ENCODE results near the gene COPS3. TPM values are rescaled to one million over a fixed set of nuclear protein-coding genes. Genes with fewer than 3 reads are reported as not detected.

Gene COPS3
- total and polyA plus RNA-seq, 4 donors = 24.6 to 77.3 (median 30.2) TPM

DNA sequence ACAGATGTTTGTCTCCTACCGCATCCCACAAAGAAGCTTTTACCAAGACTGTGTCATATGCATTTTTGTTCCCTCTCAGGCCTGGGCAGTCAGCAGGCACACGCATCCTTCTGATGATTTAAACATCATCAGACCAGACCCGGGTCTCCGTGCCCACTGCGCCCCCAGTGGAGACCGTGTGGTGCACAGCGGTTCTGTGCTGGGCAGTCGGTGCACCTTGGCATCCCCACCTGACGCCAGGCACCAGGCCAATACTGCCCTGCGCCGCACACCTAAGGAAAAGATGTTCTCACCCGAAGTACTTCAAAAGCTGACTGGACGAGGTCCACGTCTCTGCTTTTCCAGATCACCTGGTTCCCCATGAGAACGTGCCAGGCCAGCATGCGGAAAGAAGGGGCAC is 64.3 kb downstream of the COPS3 start:
- TF ChIP-seq RXRA (IDR thresholded peaks at IDR 0.05) (no peak), FOXA1 (IDR thresholded peaks at IDR 0.05) (no peak), JUND (IDR thresholded peaks at IDR 0.05) (no peak), EGR1 (IDR thresholded peaks at IDR 0.05; ENCODE audit: low read depth in 2 of 2) (no peak), HNF4G (IDR thresholded peaks at IDR 0.05) (no peak), FOXA2 (IDR thresholded peaks at IDR 0.05) (no peak), GABPA (IDR thresholded peaks at IDR 0.05 in 1 of 2, conservative IDR thresholded peaks at IDR 0.05 in 1 of 2) (no peak), SP1 (IDR thresholded peaks at IDR 0.05) (no peak), NR2F2 (IDR thresholded peaks at IDR 0.05) (no peak), HNF4A (conservative IDR thresholded peaks at IDR 0.05) (no peak), TAF1 (conservative IDR thresholded peaks at IDR 0.05) (no peak)
- TF ChIP-seq, protein P1, sequence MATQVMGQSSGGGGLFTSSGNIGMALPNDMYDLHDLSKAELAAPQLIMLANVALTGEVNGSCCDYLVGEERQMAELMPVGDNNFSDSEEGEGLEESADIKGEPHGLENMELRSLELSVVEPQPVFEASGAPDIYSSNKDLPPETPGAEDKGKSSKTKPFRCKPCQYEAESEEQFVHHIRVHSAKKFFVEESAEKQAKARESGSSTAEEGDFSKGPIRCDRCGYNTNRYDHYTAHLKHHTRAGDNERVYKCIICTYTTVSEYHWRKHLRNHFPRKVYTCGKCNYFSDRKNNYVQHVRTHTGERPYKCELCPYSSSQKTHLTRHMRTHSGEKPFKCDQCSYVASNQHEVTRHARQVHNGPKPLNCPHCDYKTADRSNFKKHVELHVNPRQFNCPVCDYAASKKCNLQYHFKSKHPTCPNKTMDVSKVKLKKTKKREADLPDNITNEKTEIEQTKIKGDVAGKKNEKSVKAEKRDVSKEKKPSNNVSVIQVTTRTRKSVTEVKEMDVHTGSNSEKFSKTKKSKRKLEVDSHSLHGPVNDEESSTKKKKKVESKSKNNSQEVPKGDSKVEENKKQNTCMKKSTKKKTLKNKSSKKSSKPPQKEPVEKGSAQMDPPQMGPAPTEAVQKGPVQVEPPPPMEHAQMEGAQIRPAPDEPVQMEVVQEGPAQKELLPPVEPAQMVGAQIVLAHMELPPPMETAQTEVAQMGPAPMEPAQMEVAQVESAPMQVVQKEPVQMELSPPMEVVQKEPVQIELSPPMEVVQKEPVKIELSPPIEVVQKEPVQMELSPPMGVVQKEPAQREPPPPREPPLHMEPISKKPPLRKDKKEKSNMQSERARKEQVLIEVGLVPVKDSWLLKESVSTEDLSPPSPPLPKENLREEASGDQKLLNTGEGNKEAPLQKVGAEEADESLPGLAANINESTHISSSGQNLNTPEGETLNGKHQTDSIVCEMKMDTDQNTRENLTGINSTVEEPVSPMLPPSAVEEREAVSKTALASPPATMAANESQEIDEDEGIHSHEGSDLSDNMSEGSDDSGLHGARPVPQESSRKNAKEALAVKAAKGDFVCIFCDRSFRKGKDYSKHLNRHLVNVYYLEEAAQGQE (IDR thresholded peaks at IDR 0.05) = no peak
- TF ChIP-seq, protein P2, sequence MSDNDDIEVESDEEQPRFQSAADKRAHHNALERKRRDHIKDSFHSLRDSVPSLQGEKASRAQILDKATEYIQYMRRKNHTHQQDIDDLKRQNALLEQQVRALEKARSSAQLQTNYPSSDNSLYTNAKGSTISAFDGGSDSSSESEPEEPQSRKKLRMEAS (IDR thresholded peaks at IDR 0.05) = no peak
- TF ChIP-seq, protein P3, sequence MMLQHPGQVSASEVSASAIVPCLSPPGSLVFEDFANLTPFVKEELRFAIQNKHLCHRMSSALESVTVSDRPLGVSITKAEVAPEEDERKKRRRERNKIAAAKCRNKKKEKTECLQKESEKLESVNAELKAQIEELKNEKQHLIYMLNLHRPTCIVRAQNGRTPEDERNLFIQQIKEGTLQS (IDR thresholded peaks at IDR 0.05) = no peak
- TF ChIP-seq, protein P4, sequence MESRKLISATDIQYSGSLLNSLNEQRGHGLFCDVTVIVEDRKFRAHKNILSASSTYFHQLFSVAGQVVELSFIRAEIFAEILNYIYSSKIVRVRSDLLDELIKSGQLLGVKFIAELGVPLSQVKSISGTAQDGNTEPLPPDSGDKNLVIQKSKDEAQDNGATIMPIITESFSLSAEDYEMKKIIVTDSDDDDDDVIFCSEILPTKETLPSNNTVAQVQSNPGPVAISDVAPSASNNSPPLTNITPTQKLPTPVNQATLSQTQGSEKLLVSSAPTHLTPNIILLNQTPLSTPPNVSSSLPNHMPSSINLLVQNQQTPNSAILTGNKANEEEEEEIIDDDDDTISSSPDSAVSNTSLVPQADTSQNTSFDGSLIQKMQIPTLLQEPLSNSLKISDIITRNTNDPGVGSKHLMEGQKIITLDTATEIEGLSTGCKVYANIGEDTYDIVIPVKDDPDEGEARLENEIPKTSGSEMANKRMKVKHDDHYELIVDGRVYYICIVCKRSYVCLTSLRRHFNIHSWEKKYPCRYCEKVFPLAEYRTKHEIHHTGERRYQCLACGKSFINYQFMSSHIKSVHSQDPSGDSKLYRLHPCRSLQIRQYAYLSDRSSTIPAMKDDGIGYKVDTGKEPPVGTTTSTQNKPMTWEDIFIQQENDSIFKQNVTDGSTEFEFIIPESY (IDR thresholded peaks at IDR 0.05) = no peak
- TF ChIP-seq, protein P5, sequence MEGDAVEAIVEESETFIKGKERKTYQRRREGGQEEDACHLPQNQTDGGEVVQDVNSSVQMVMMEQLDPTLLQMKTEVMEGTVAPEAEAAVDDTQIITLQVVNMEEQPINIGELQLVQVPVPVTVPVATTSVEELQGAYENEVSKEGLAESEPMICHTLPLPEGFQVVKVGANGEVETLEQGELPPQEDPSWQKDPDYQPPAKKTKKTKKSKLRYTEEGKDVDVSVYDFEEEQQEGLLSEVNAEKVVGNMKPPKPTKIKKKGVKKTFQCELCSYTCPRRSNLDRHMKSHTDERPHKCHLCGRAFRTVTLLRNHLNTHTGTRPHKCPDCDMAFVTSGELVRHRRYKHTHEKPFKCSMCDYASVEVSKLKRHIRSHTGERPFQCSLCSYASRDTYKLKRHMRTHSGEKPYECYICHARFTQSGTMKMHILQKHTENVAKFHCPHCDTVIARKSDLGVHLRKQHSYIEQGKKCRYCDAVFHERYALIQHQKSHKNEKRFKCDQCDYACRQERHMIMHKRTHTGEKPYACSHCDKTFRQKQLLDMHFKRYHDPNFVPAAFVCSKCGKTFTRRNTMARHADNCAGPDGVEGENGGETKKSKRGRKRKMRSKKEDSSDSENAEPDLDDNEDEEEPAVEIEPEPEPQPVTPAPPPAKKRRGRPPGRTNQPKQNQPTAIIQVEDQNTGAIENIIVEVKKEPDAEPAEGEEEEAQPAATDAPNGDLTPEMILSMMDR (IDR thresholded peaks at IDR 0.05; ENCODE audit: low read depth, low read length, missing input control) = no peak
- no peaks in the 10 kb centered on the region for H3K4me1 ChIP-seq (ENCODE audit: control insufficient read depth in 4 of 4, insufficient read depth in 4 of 4, low read length in 3 of 4)
- no peak for DNase-seq (ENCODE audit: low spot score)
- H3K36me3 ChIP-seq (ENCODE audit: control insufficient read depth in 4 of 4, insufficient read depth in 3 of 4, low read depth in 1 of 4, low read length in 3 of 4) = peaks cover 31 to 84% (median 65%) of the 10 kb centered on the region in 4 donors
- no peak overlapping the region for H3K27ac ChIP-seq (ENCODE audit: low read depth in 1 of 2, low read length in 2 of 2)
- 89% methylated on average over 16 of the region's 16 CpGs for WGBS
- no peaks in the 10 kb centered on the region for H3K27me3 ChIP-seq (ENCODE audit: control insufficient read depth in 4 of 4, insufficient read depth in 4 of 4, low read length in 3 of 4)
- no peaks in the 10 kb centered on the region for H3K9me3 ChIP-seq (ENCODE audit: control insufficient read depth in 4 of 4, low read length in 3 of 4)
- no peak overlapping the region for H3K4me3 ChIP-seq (ENCODE audit: low read depth in 1 of 3, low read length in 3 of 3)
- H3K9ac ChIP-seq (ENCODE audit: low read depth in 1 of 2, low read length in 2 of 2) = no peak overlapping the region

DNA sequence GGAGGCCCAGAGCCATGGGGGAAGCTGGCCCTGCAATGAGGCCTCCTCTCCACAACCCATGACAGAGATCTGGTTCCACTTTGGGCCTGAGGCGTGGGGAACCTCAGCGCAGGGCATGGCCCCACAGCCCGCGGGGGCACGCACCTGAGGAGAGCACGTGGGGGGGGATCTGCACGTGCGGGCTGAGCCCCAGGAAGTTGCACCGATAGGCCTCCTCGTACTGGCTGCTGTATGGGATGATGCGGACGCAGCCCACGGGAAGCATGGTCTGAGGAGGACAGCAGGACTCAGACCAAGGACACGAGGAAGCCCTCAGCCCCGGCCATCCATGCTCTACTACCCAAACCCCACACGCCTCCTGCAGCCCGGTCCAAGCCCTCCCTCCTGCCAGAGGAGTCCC is 64.8 kb downstream of the COPS3 start:
- H3K27me3 ChIP-seq (ENCODE audit: control insufficient read depth in 4 of 4, insufficient read depth in 4 of 4, low read length in 3 of 4) = no peaks in the 10 kb centered on the region
- no peak for DNase-seq (ENCODE audit: low spot score)
- no peak overlapping the region for H3K9ac ChIP-seq (ENCODE audit: low read depth in 1 of 2, low read length in 2 of 2)
- no peak overlapping the region for H3K27ac ChIP-seq (ENCODE audit: low read depth in 1 of 2, low read length in 2 of 2)
- peaks cover 31 to 81% (median 62%) of the 10 kb centered on the region in 4 donors for H3K36me3 ChIP-seq (ENCODE audit: control insufficient read depth in 4 of 4, insufficient read depth in 3 of 4, low read depth in 1 of 4, low read length in 3 of 4)
- H3K9me3 ChIP-seq (ENCODE audit: control insufficient read depth in 4 of 4, low read length in 3 of 4) = no peaks in the 10 kb centered on the region
- H3K4me1 ChIP-seq (ENCODE audit: control insufficient read depth in 4 of 4, insufficient read depth in 4 of 4, low read length in 3 of 4) = no peaks in the 10 kb centered on the region
- no peak overlapping the region for H3K4me3 ChIP-seq (ENCODE audit: low read depth in 1 of 3, low read length in 3 of 3)
- 97% methylated on average over 17 of the region's 17 CpGs for WGBS
- TF ChIP-seq TAF1 (conservative IDR thresholded peaks at IDR 0.05) (no peak), HNF4G (IDR thresholded peaks at IDR 0.05) (no peak), FOXA2 (IDR thresholded peaks at IDR 0.05) (no peak), FOXA1 (IDR thresholded peaks at IDR 0.05) (no peak), SP1 (IDR thresholded peaks at IDR 0.05) (no peak), RAD21 (IDR thresholded peaks at IDR 0.05) (no peak), HNF4A (conservative IDR thresholded peaks at IDR 0.05) (no peak), GABPA (IDR thresholded peaks at IDR 0.05 in 1 of 2, conservative IDR thresholded peaks at IDR 0.05 in 1 of 2) (no peak), EGR1 (IDR thresholded peaks at IDR 0.05; ENCODE audit: low read depth in 2 of 2) (no peak), YY1 (IDR thresholded peaks at IDR 0.05) (no peak), NR2F2 (IDR thresholded peaks at IDR 0.05) (no peak)
- TF ChIP-seq, protein P2 (IDR thresholded peaks at IDR 0.05) = no peak
- TF ChIP-seq, protein P1 (IDR thresholded peaks at IDR 0.05) = no peak
- TF ChIP-seq, protein P3 (IDR thresholded peaks at IDR 0.05) = no peak

Measured in liver (tissue), 9 donors.